Muscle layer of colon (tissue), 2 donors: ENCODE results near the gene GHRL.

Experiments used
- H3K27ac ChIP-seq: one replicate; pipeline ENCODE4 v1.7.0; 2013; ENCODE audit warnings: low read depth, mild to moderate bottlenecking, low read length, moderate library complexity
- H3K27me3 ChIP-seq, 2 donors: one replicate each; pipeline ENCODE4 v1.7.0; 2013; ENCODE audit warnings: low read length in 2 of 2, mild to moderate bottlenecking in 2 of 2; ENCODE audit not compliant: insufficient read depth in 2 of 2, control insufficient read depth in 1 of 2
- H3K36me3 ChIP-seq: one replicate; pipeline ENCODE4 v1.7.0; 2013; ENCODE audit warnings: mild to moderate bottlenecking, low read length; ENCODE audit not compliant: insufficient read depth
- H3K4me1 ChIP-seq: one replicate; pipeline ENCODE4 v1.7.0; 2013; ENCODE audit warnings: mild to moderate bottlenecking, low read length; ENCODE audit not compliant: insufficient read depth
- H3K4me3 ChIP-seq, 2 donors: one replicate each; pipeline ENCODE4 v1.7.0; 2013; ENCODE audit warnings: low read length in 2 of 2, low read depth in 1 of 2, mild to moderate bottlenecking in 1 of 2, moderate library complexity in 1 of 2
- H3K9ac ChIP-seq: one replicate; pipeline ENCODE4 v1.7.0; 2013; ENCODE audit warnings: low read length
- H3K9me3 ChIP-seq: one replicate; pipeline ENCODE4 v1.7.0; 2013; ENCODE audit warnings: mild to moderate bottlenecking, low read length
- donor health status: abdominal sarcoma.
- donor health status: Adenocarcinoma of cecum.

GHRL gene

GRCh38 chr3:10291641-10292040 is 1.1 kb downstream of the GHRL start:
- H3K27ac ChIP-seq, result no peak overlapping the region
- peaks cover 23% of the 10 kb centered on the region for H3K36me3 ChIP-seq
- no peaks in the 10 kb centered on the region for H3K27me3 ChIP-seq
- H3K4me3 ChIP-seq, result no peak overlapping the region
- H3K9me3 ChIP-seq, result no peaks in the 10 kb centered on the region
- H3K4me1 ChIP-seq, result no peaks in the 10 kb centered on the region
- no peak overlapping the region for H3K9ac ChIP-seq

GRCh38 chr3:10290481-10291176 is 2.1 kb downstream of the GHRL start:
- Histone ChIP-seq H3K36me3 (peaks cover 29% of the 10 kb centered on the region), H3K9ac (no peak overlapping the region), H3K4me3 (no peak overlapping the region), H3K27ac (no peak overlapping the region), H3K9me3 (no peaks in the 10 kb centered on the region), H3K27me3 (no peaks in the 10 kb centered on the region), H3K4me1 (no peaks in the 10 kb centered on the region)

DNA sequence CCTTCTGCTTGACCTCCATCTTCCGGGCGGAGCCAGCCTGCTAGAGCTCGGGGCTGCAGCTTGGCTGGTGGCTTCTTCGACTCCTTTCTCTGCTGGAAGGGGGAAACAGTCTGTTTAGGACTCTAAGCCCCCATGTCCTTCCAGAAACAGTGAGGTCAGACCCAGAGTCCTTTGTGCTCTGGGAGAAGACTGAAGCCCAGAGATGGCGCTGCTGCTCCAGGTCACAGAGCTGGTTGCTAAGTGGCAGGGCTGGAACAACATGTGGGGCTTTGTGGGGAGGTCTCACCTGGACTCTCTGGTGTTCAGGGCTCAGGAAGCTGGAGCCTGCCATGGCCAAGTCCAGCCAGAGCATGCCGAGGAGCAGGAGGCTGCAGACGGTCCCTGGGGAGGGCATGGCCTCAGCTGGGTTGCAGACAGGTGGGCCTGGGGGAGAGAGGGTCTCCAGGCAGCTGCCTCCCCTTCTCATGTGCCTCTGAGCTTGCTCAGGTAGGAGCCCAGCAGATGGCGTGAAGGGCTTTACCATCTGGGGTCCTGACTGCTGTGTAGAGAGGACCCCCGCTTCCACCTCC is 2.9 kb downstream of the GHRL start:
- no peak overlapping the region for H3K9ac ChIP-seq
- peaks cover 30% of the 10 kb centered on the region for H3K36me3 ChIP-seq
- H3K27me3 ChIP-seq, result no peaks in the 10 kb centered on the region
- no peaks in the 10 kb centered on the region for H3K9me3 ChIP-seq
- H3K27ac ChIP-seq, result no peak overlapping the region
- no peaks in the 10 kb centered on the region for H3K4me1 ChIP-seq
- no peak overlapping the region for H3K4me3 ChIP-seq

DNA sequence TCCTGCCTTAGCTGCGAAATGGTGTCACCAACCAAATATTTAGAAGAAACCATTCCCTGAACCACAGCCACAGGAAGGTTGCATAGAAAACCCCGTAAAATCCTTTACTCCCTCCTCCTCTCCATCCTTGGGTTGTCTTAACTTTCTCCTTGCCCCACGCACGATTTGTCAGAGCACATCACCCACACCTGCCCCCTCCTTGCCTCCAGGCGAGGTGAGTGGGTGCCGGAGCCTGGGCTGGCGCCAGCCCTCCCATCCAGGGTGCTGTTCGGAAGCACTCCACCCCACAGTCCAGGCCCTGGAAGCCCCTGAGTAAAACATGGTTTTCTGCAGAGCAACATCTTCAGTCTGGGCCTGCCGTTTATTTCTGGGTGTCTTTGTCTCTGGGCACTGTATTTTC is 3.7 kb downstream of the GHRL start:
- no peaks in the 10 kb centered on the region for H3K4me1 ChIP-seq
- no peak overlapping the region for H3K9ac ChIP-seq
- peaks cover 30% of the 10 kb centered on the region for H3K36me3 ChIP-seq
- no peaks in the 10 kb centered on the region for H3K27me3 ChIP-seq
- H3K9me3 ChIP-seq, result no peaks in the 10 kb centered on the region
- H3K4me3 ChIP-seq, result no peak overlapping the region
- H3K27ac ChIP-seq, result no peak overlapping the region

DNA sequence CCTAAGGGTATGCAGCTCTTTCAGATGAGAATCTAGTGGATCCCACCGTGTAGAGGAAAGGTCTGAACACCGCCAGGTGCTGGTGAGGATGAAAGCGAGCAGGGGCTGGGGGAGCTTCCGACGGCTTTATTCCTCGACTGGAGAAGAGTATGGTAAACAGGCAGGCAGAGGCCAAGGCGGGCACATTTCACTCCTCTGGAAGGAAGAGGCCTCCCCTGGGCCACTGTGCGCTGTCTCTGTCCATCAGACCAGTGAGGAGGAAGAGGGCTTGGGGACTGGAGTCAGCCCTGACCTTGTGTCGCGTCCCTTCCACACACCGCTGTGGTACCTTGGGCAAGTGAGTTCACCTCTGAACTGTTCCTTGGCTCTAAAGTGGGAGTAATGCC is 4.2 kb downstream of the GHRL start:
- Histone ChIP-seq H3K9ac (no peak overlapping the region), H3K4me3 (no peak overlapping the region), H3K36me3 (peaks cover 32% of the 10 kb centered on the region), H3K9me3 (no peaks in the 10 kb centered on the region), H3K27me3 (no peaks in the 10 kb centered on the region), H3K27ac (no peak overlapping the region), H3K4me1 (no peaks in the 10 kb centered on the region)

GRCh38 chr3:10287936-10288574 is 4.7 kb downstream of the GHRL start:
- Histone ChIP-seq H3K36me3 (peaks cover 32% of the 10 kb centered on the region), H3K9me3 (no peaks in the 10 kb centered on the region), H3K27me3 (no peaks in the 10 kb centered on the region), H3K27ac (no peak overlapping the region), H3K9ac (no peak overlapping the region), H3K4me3 (no peak overlapping the region), H3K4me1 (no peaks in the 10 kb centered on the region)

GRCh38 chr3:10286596-10287295 is 6.0 kb downstream of the GHRL start:
- H3K36me3 ChIP-seq, result peaks cover 30% of the 10 kb centered on the region
- no peaks in the 10 kb centered on the region for H3K27me3 ChIP-seq
- no peak overlapping the region for H3K4me3 ChIP-seq
- H3K9ac ChIP-seq, result no peak overlapping the region
- no peaks in the 10 kb centered on the region for H3K9me3 ChIP-seq
- no peaks in the 10 kb centered on the region for H3K4me1 ChIP-seq
- H3K27ac ChIP-seq, result no peak overlapping the region

- H3K4me1 ChIP-seq, result no peaks in the 10 kb centered on the region
- H3K9me3 ChIP-seq, result no peaks in the 10 kb centered on the region
- no peak overlapping the region for H3K9ac ChIP-seq
- H3K4me3 ChIP-seq, result no peak overlapping the region
- H3K27ac ChIP-seq, result no peak overlapping the region
- no peaks in the 10 kb centered on the region for H3K27me3 ChIP-seq
- peaks cover 32% of the 10 kb centered on the region for H3K36me3 ChIP-seq
Observed at GRCh38 chr3:10286133-10286524, 6.6 kb downstream of the GHRL start.

DNA sequence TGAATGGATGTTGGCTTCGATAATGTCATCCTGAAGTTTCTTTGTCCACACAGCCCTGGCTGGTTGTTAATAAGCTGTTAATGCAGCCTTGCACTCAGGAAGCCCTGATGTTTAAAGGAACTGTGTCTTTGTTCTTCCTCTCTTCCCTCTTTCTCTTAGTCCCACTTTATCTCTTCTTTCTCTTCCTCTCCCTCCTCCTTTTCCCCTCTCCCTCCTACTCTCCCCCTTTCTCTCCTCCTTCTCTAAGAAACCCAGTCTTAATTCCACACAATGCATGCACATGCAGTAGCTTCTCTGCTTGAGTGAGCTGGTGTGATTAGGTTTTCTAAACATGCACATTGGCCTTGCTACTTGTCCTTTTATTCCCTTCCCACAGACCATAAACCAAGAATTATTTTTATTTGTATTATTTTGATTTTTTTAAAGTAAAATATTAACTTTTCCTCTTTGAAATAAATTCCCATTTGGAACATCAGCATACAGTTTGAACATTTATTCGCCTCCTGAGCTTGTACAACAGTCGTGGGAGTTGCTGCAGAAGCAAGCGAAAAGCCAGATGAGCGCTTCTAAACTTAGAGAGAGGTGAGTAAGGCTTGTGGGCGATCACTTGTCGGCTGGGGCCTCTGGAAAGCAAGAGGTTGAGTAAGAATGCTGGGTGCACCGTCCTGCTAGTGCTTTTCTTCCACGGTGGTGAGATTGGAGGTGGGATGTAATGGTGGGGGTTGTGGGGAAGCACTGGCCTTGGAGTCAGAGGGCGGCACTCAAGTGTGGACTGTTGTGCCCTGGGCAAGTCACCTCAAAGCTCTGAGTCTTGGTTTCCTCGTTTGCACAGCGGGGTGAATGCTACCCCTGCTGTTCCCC is 7.2 kb downstream of the GHRL start:
- Histone ChIP-seq H3K36me3 (peaks cover 38% of the 10 kb centered on the region), H3K27ac (no peak overlapping the region)

DNA sequence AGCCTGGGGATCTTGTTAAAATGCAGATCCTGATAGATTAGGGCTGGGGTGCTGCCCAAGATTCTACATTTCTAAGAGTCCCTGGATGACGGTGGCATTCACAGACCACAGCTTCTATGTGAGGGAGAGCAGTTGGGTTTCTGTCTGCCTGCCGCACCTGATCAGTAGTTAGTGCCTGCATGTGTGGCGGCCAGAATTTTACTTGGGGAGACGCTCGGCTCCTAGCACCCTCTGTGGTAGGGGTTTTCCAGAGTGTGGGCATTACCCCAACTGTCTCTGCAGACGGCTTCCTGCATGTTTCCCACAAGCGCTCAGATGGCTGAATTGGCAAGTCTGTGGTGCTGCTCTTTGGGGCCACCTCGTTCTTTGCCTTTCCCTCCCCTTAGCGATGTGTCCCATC is 8.3 kb downstream of the GHRL start:
- H3K27me3 ChIP-seq, result no peaks in the 10 kb centered on the region
- no peaks in the 10 kb centered on the region for H3K4me1 ChIP-seq
- H3K4me3 ChIP-seq, result no peak overlapping the region
- no peaks in the 10 kb centered on the region for H3K9me3 ChIP-seq
- peaks cover 48% of the 10 kb centered on the region for H3K36me3 ChIP-seq
- H3K27ac ChIP-seq, result no peak overlapping the region
- no peak overlapping the region for H3K9ac ChIP-seq

More for the DNA sequence above, 7.2 kb downstream of the GHRL start:
- H3K9ac ChIP-seq, result no peak overlapping the region
- H3K4me3 ChIP-seq, result no peak overlapping the region
- no peaks in the 10 kb centered on the region for H3K9me3 ChIP-seq
- H3K27me3 ChIP-seq, result no peaks in the 10 kb centered on the region
- H3K4me1 ChIP-seq, result no peaks in the 10 kb centered on the region

GRCh38 chr3:10283638-10284037 is 9.1 kb downstream of the GHRL start:
- no peaks in the 10 kb centered on the region for H3K4me1 ChIP-seq

More at GRCh38 chr3:10283638-10284037, 9.1 kb downstream of the GHRL start:
- Histone ChIP-seq H3K27ac (no peak overlapping the region), H3K27me3 (no peaks in the 10 kb centered on the region), H3K9me3 (no peaks in the 10 kb centered on the region), H3K36me3 (peaks cover 55% of the 10 kb centered on the region), H3K9ac (no peak overlapping the region), H3K4me3 (no peak overlapping the region)
